HEK293 (cell line): ENCODE measurements around the gene GMPPA.

ENCODE experiments used
- CTCF ChIP-seq: fragments of 450-650 bp; formaldehyde crosslinking; IDR thresholded peaks from 2 replicates; pipeline ENCODE4 v1.5.1; 2016; ENCODE audit warnings: missing biosample characterization, missing genetic modification characterization
- GLI4 ChIP-seq: fragments of 450-650 bp; formaldehyde crosslinking; IDR thresholded peaks from 2 replicates; pipeline ENCODE4 v1.5.1; 2016; ENCODE audit warnings: missing biosample characterization, missing genetic modification characterization
- HIC1 ChIP-seq: fragments of 450-650 bp; formaldehyde crosslinking; IDR thresholded peaks from 2 replicates; pipeline ENCODE4 v1.5.1; 2016; ENCODE audit warnings: missing biosample characterization, missing genetic modification characterization
- HOXD13 ChIP-seq: sonication (generic); formaldehyde crosslinking; IDR thresholded peaks from 2 replicates; pipeline ENCODE4 v1.8.0; 2022; ENCODE audit warnings: missing genetic modification reagents, borderline replicate concordance
- KLF1 ChIP-seq: fragments of 450-650 bp; formaldehyde crosslinking; IDR thresholded peaks from 2 replicates; pipeline ENCODE4 v1.5.1; 2016; ENCODE audit warnings: missing biosample characterization, missing genetic modification characterization
- MEIS1 ChIP-seq: sonication (generic); formaldehyde crosslinking; IDR thresholded peaks from 2 replicates; pipeline ENCODE4 v1.8.1; 2022; ENCODE audit warnings: missing genetic modification reagents, mild to moderate bottlenecking, borderline replicate concordance
- PBX3 ChIP-seq: sonication (generic); formaldehyde crosslinking; IDR thresholded peaks from 2 replicates; pipeline ENCODE4 v1.8.1; 2022; ENCODE audit warnings: mild to moderate bottlenecking, moderate library complexity, missing genetic modification reagents
- SP2 ChIP-seq: fragments of 450-650 bp; formaldehyde crosslinking; IDR thresholded peaks from 2 replicates; pipeline ENCODE4 v1.5.1; 2016; ENCODE audit warnings: missing biosample characterization, missing genetic modification characterization
- ZBTB11 ChIP-seq: fragments of 450-650 bp; formaldehyde crosslinking; conservative IDR thresholded peaks from 2 replicates; pipeline ENCODE4 v1.5.1; 2016; ENCODE audit warnings: low read depth, missing biosample characterization, missing genetic modification characterization
- ZBTB17 ChIP-seq: fragments of 450-650 bp; formaldehyde crosslinking; IDR thresholded peaks from 2 replicates; pipeline ENCODE4 v1.5.1; 2016; ENCODE audit warnings: missing biosample characterization, missing genetic modification characterization
- ZBTB20 ChIP-seq: fragments of 450-650 bp; formaldehyde crosslinking; IDR thresholded peaks from 2 replicates; pipeline ENCODE4 v1.5.1; 2016; ENCODE audit warnings: missing biosample characterization, missing genetic modification characterization
- ZEB2 ChIP-seq: fragments of 450-650 bp; formaldehyde crosslinking; IDR thresholded peaks from 2 replicates; pipeline ENCODE4 v1.5.1; 2016; ENCODE audit warnings: missing biosample characterization, missing genetic modification characterization
- ZFP3 ChIP-seq: fragments of 450-650 bp; formaldehyde crosslinking; IDR thresholded peaks from 2 replicates; pipeline ENCODE4 v1.5.1; 2016; ENCODE audit warnings: low read depth, missing biosample characterization, missing genetic modification characterization
- ZNF423 ChIP-seq: fragments of 450-650 bp; formaldehyde crosslinking; IDR thresholded peaks from 2 replicates; pipeline ENCODE4 v1.5.1; 2016; ENCODE audit warnings: missing biosample characterization, missing genetic modification characterization
- ZNF571 ChIP-seq: fragments of 450-650 bp; formaldehyde crosslinking; IDR thresholded peaks from 2 replicates; pipeline ENCODE4 v1.5.0; 2017; ENCODE audit warnings: missing biosample characterization, missing genetic modification characterization
- ZNF600 ChIP-seq: fragments of 450-650 bp; formaldehyde crosslinking; IDR thresholded peaks from 2 replicates; pipeline ENCODE4 v1.5.1; 2016; ENCODE audit warnings: missing biosample characterization, missing genetic modification characterization
- ZNF76 ChIP-seq: fragments of 450-650 bp; formaldehyde crosslinking; IDR thresholded peaks from 2 replicates; pipeline ENCODE4; 2016; ENCODE audit warnings: low read depth, missing biosample characterization, missing genetic modification characterization, borderline replicate concordance
- ZNF792 ChIP-seq: fragments of 450-650 bp; formaldehyde crosslinking; IDR thresholded peaks from 2 replicates; pipeline ENCODE4 v1.5.1; 2016; ENCODE audit warnings: missing biosample characterization, missing genetic modification characterization
- ZNF830 ChIP-seq: fragments of 450-650 bp; IDR thresholded peaks from 2 replicates; pipeline ENCODE4 v1.5.0; 2018; ENCODE audit warnings: missing biosample characterization, missing genetic modification characterization, low read depth, mild to moderate bottlenecking, moderate library complexity
- ZXDB ChIP-seq: fragments of 450-650 bp; formaldehyde crosslinking; IDR thresholded peaks from 2 replicates; pipeline ENCODE4 v1.5.1; 2016; ENCODE audit warnings: missing biosample characterization, missing genetic modification characterization
- TF ChIP-seq, protein P1 (sequence below): fragments of 450-650 bp; formaldehyde crosslinking; optimal IDR thresholded peaks from 2 replicates; pipeline ENCODE3; 2016; ENCODE audit warnings: missing biosample characterization, mild to moderate bottlenecking, missing genetic modification characterization
- TF ChIP-seq, protein P2 (sequence below): fragments of 450-650 bp; formaldehyde crosslinking; IDR thresholded peaks from 2 replicates; pipeline ENCODE4 v1.5.1; 2017; ENCODE audit warnings: missing biosample characterization, missing genetic modification characterization
- TF ChIP-seq, protein P3 (sequence below): fragments of 450-650 bp; formaldehyde crosslinking; IDR thresholded peaks from 2 replicates; pipeline ENCODE4; 2016; ENCODE audit warnings: missing biosample characterization, missing genetic modification characterization
- TF ChIP-seq, protein P4 (sequence below): fragments of 450-650 bp; formaldehyde crosslinking; IDR thresholded peaks from 2 replicates; pipeline ENCODE4 v1.5.1; 2016; ENCODE audit warnings: missing biosample characterization, missing genetic modification characterization

GMPPA gene

DNA sequence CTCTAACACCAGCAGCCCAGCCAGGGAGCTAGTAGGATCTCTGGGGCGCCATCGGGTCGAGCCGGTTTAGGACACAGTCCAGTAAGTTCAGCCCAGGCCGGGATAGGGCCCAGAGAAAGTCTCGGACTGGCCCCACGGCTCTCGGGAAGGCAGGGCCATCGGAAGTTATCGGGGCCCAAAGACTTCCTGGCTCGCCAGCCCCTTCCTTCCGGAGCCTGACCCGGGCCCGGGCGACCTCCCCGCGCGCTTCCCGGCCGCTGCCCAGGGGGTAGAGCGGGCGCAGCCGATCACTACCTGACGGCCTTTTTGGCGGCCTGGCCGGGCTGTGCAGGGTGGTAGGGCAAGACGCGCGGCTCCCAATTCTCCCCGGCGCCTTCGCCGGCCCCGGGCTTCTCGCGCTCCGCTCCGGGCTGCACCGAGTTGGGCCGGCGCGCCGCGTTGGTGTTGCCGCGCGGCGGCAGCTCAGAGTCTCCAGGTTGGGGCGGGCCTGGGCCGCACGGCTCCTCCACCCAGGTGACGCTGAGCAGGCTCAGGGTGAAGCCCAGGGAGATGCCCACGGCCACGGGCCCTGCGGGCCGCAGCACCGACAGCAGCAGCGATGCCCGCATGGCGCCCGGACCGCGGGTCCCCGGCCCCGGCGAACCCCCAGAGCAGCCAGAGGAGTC, 44.4 kb downstream of the GMPPA start (continued):
- TF ChIP-seq HIC1 (tag by site-specific recombination) (0 out of 2 replicates have a peak, but pooled peaks have one; percentile 44), ZXDB (peak; percentile 15; the same call in 1 of the 2 replicates), ZNF571 (no peak), HOXD13 (CRISPR knock-in tag) (no peak), GLI4 (tag by site-specific recombination) (no peak), ZNF600 (tag by site-specific recombination) (peak; percentile 68), ZNF423 (tag by site-specific recombination) (0 out of 2 replicates have a peak, but pooled peaks have one; percentile 28), MEIS1 (no peak), ZFP3 (tag by site-specific recombination) (no peak), SP2 (tag by site-specific recombination) (peak; percentile 55), CTCF (tag by site-specific recombination) (no peak; the same call in 1 of the 2 replicates), ZBTB20 (tag by site-specific recombination) (peak; percentile 53; the same call in 1 of the 2 replicates), ZNF792 (tag by site-specific recombination) (no peak), PBX3 (no peak), ZBTB17 (peak; percentile 10; the same call in 1 of the 2 replicates), ZNF76 (0 out of 2 replicates have a peak, but pooled peaks have one; percentile 19), ZEB2 (peak; percentile 32; the same call in 1 of the 2 replicates), ZBTB11 (tag by site-specific recombination) (peak; percentile 71), ZNF830 (no peak), KLF1 (tag by site-specific recombination) (no peak)
- TF ChIP-seq, protein P1, sequence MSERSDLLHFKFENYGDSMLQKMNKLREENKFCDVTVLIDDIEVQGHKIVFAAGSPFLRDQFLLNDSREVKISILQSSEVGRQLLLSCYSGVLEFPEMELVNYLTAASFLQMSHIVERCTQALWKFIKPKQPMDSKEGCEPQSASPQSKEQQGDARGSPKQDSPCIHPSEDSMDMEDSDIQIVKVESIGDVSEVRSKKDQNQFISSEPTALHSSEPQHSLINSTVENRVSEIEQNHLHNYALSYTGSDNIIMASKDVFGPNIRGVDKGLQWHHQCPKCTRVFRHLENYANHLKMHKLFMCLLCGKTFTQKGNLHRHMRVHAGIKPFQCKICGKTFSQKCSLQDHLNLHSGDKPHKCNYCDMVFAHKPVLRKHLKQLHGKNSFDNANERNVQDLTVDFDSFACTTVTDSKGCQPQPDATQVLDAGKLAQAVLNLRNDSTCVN (tag by site-specific recombination), result peak; percentile 73
- TF ChIP-seq, protein P2, sequence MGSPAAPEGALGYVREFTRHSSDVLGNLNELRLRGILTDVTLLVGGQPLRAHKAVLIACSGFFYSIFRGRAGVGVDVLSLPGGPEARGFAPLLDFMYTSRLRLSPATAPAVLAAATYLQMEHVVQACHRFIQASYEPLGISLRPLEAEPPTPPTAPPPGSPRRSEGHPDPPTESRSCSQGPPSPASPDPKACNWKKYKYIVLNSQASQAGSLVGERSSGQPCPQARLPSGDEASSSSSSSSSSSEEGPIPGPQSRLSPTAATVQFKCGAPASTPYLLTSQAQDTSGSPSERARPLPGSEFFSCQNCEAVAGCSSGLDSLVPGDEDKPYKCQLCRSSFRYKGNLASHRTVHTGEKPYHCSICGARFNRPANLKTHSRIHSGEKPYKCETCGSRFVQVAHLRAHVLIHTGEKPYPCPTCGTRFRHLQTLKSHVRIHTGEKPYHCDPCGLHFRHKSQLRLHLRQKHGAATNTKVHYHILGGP, result no peak
- TF ChIP-seq, protein P3, sequence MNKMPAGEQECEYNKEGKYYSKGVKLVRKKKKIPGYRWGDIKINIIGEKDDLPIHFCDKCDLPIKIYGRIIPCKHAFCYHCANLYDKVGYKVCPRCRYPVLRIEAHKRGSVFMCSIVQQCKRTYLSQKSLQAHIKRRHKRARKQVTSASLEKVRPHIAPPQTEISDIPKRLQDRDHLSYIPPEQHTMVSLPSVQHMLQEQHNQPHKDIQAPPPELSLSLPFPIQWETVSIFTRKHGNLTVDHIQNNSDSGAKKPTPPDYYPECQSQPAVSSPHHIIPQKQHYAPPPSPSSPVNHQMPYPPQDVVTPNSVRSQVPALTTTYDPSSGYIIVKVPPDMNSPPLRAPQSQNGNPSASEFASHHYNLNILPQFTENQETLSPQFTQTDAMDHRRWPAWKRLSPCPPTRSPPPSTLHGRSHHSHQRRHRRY, result no peak
- TF ChIP-seq, protein P4, sequence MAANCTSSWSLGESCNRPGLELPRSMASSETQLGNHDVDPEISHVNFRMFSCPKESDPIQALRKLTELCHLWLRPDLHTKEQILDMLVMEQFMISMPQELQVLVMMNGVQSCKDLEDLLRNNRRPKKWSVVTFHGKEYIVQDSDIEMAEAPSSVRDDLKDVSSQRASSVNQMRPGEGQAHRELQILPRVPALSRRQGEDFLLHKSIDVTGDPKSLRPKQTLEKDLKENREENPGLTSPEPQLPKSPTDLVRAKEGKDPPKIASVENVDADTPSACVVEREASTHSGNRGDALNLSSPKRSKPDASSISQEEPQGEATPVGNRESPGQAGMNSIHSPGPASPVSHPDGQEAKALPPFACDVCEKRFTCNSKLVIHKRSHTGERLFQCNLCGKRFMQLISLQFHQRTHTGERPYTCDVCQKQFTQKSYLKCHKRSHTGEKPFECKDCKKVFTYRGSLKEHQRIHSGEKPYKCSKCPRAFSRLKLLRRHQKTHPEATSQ, result no peak
